HepG2 (cell line): ENCODE data around the gene NUDT13. TPM values are rescaled to one million over a fixed set of nuclear protein-coding genes. Genes with fewer than 3 reads are reported as not detected.

ENCODE experiments used
- AHDC1 ChIP-seq: sonication (generic); formaldehyde crosslinking; IDR thresholded peaks from 2 replicates; pipeline ENCODE4 v1.5.1; 2020; ENCODE audit warnings: mild to moderate bottlenecking, missing genetic modification reagents, borderline replicate concordance
- ATF4 ChIP-seq, 2 experiments: fragments of 450-650 bp in 1 of 2; sonication (generic) in 1 of 2; formaldehyde crosslinking; IDR thresholded peaks; 2 replicates each; pipeline versions ENCODE4 v1.5.0 to v1.8.0; 2020 to 2022; ENCODE audit warnings: mild to moderate bottlenecking in 1 of 2, missing genetic modification reagents in 1 of 2
- ATM ChIP-seq: fragments of 450-650 bp; IDR thresholded peaks from 2 replicates; pipeline ENCODE4 v1.7.1; 2017; ENCODE audit warnings: mild to moderate bottlenecking, borderline replicate concordance
- CREB1 ChIP-seq, 2 experiments: fragments of 450-650 bp in 1 of 2; IDR thresholded peaks; 2 replicates each; pipeline ENCODE4 v1.6.1; 2016 to 2017; ENCODE audit warnings: control low read depth in 1 of 2, mild to moderate bottlenecking in 1 of 2, missing compliant biosample characterization in 1 of 2, missing genetic modification characterization in 1 of 2
- DNMT3B ChIP-seq: conservative IDR thresholded peaks from 2 replicates; pipeline ENCODE4 v1.6.1; 2016; ENCODE audit warnings: missing biosample characterization, control low read depth
- FOXA3 ChIP-seq: IDR thresholded peaks from 2 replicates; pipeline ENCODE4 v1.6.1; 2016; ENCODE audit warnings: missing genetic modification reagents, missing compliant biosample characterization
- MEIS2 ChIP-seq: sonication (generic); formaldehyde crosslinking; IDR thresholded peaks from 2 replicates; pipeline ENCODE4 v1.9.0; 2021; ENCODE audit warnings: mild to moderate bottlenecking, missing genetic modification reagents
- MTA3 ChIP-seq: sonication (generic); formaldehyde crosslinking; IDR thresholded peaks from 2 replicates; pipeline ENCODE4 v1.4.0; 2020; ENCODE audit warnings: missing genetic modification reagents
- SP1 ChIP-seq, 2 experiments: fragments of 450-650 bp in 1 of 2; sonication (generic) in 1 of 2; formaldehyde crosslinking in 1 of 2; IDR thresholded peaks; 2 replicates each; pipeline versions ENCODE4 v1.4.0 to v1.6.1; 2016 to 2020; ENCODE audit warnings: missing genetic modification reagents in 1 of 2
- TEF ChIP-seq: sonication (generic); formaldehyde crosslinking; IDR thresholded peaks from 2 replicates; pipeline ENCODE4 v1.5.0; 2020; ENCODE audit warnings: missing genetic modification reagents
- ZBTB14 ChIP-seq: sonication (generic); formaldehyde crosslinking; IDR thresholded peaks from 2 replicates; pipeline ENCODE4 v1.4.0; 2020; ENCODE audit warnings: missing genetic modification reagents
- ZBTB46 ChIP-seq: sonication (generic); formaldehyde crosslinking; IDR thresholded peaks from 2 replicates; pipeline ENCODE4 v1.4.0; 2020; ENCODE audit warnings: mild to moderate bottlenecking, missing genetic modification reagents, borderline replicate concordance
- ZBTB7A ChIP-seq: sonication (generic); formaldehyde crosslinking; IDR thresholded peaks from 2 replicates; pipeline ENCODE4 v1.8.0; 2022; ENCODE audit warnings: mild to moderate bottlenecking, missing genetic modification reagents
- ZFP90 ChIP-seq: sonication (generic); formaldehyde crosslinking; IDR thresholded peaks from 2 replicates; pipeline ENCODE4 v1.8.0; 2022; ENCODE audit warnings: missing genetic modification reagents, mild to moderate bottlenecking, inconsistent platforms, borderline replicate concordance
- ZNF790 ChIP-seq: sonication (generic); formaldehyde crosslinking; IDR thresholded peaks from 2 replicates; pipeline ENCODE4 v1.8.0; 2022; ENCODE audit warnings: missing genetic modification reagents, mild to moderate bottlenecking, borderline replicate concordance
- ZNF883 ChIP-seq: sonication (generic); formaldehyde crosslinking; IDR thresholded peaks from 2 replicates; pipeline ENCODE4 v1.5.1; 2020; ENCODE audit warnings: mild to moderate bottlenecking, missing genetic modification reagents; ENCODE audit errors: not compliant biosample characterization
- ZSCAN12 ChIP-seq: sonication (generic); formaldehyde crosslinking; IDR thresholded peaks from 2 replicates; pipeline ENCODE4 v1.9.0; 2021; ENCODE audit warnings: mild to moderate bottlenecking, missing genetic modification reagents
- polyA plus RNA-seq, 8 experiments: library from polyadenylated mRNA; depleted of rRNA in 3 of 8; stranded (reverse) in 7 of 8; unstranded in 1 of 8; fragments of >200 nt; fragmentation: Illumina TruSeq in 4 of 8; extraction: Trizol in 4 of 8; gene quantifications; 2 replicates each; pipeline versions ENCODE4 v1.2.1 to v1.2.3, GENCODE V29; 2011 to 2016; ENCODE audit warnings: low read depth in 4 of 8, missing spikeins in 1 of 8, mixed read lengths in 1 of 8; ENCODE audit not compliant: insufficient read depth in 1 of 8
- total RNA-seq, 5 experiments: library from RNA; depleted of rRNA; stranded (reverse); fragments of >200 nt; fragmentation: Illumina TruSeq; extraction: Trizol; gene quantifications; 2 replicates each; pipeline ENCODE4 v1.2.3, GENCODE V29; 2016; ENCODE audit warnings: low read depth in 1 of 5

The NUDT13 gene
- total and polyA plus RNA-seq, 2 of the 13 experiments (the other 11 are each of a cell fraction or from before 2014, with no cell fraction given), result 4.2 to 6.5 TPM

GRCh38 chr10:73167783-73168464, 57.7 kb downstream of the NUDT13 start, which contains the start of the genes ECD and FAM149B1 (continued):
- TF ChIP-seq AHDC1 (CRISPR knock-in tag) (no peak), ZFP90 (CRISPR knock-in tag) (peak; percentile 54; the same call in 1 of the 2 replicates), MEIS2 (CRISPR knock-in tag) (peak; percentile 65), ZBTB46 (CRISPR knock-in tag) (no peak), ZSCAN12 (no peak), FOXA3 (peak; percentile 56), ZBTB7A (no peak), DNMT3B (no peak), SP1 (IDR thresholded peaks at IDR 0.05) (no peak), SP1 (CRISPR knock-in tag; IDR thresholded peaks at IDR 0.05) (peak; percentile 67), TEF (CRISPR knock-in tag) (no peak), ATF4 (CRISPR knock-in tag; IDR thresholded peaks at IDR 0.05) (no peak), ZNF883 (CRISPR knock-in tag) (no peak), ZBTB14 (CRISPR knock-in tag) (no peak), ZNF790 (CRISPR knock-in tag) (no peak), CREB1 (IDR thresholded peaks at IDR 0.05) (peak; percentile 99), CREB1 (CRISPR knock-in tag; IDR thresholded peaks at IDR 0.05) (peak; percentile 99), MTA3 (CRISPR knock-in tag) (no peak), ATM (no peak)
